ENCODE measurements around the gene PEPD.
"Not testable (repeated sequence)": the region's sequence is repeated elsewhere in the genome, so short reads cannot be mapped to it uniquely, and the experiment has no call there.

The PEPD gene

GRCh38 chr19:33498391-33499000, 23.1 kb downstream of the PEPD start:
- DNase-seq (ENCODE audit: low read depth in 2 of 2): no peak

- DNase-seq (ENCODE audit: low read depth in 2 of 2): no peak
Measured at GRCh38 chr19:33497778-33498175, 23.8 kb downstream of the PEPD start.

- DNase-seq (ENCODE audit: low read depth in 2 of 2): no peak
Measured at GRCh38 chr19:33497131-33497777, 24.3 kb downstream of the PEPD start.

- no peak for DNase-seq (ENCODE audit: low read depth in 2 of 2)
Measured at GRCh38 chr19:33496038-33496895, 25.3 kb downstream of the PEPD start.

- DNase-seq (ENCODE audit: low read depth in 2 of 2): no peak
Measured at GRCh38 chr19:33493401-33494275, 28.0 kb downstream of the PEPD start.

GRCh38 chr19:33492951-33493350, 28.6 kb downstream of the PEPD start:
- no peak for DNase-seq (ENCODE audit: low read depth in 2 of 2)

GRCh38 chr19:33492090-33492489, 29.5 kb downstream of the PEPD start:
- no peak for DNase-seq (ENCODE audit: low read depth in 2 of 2)

GRCh38 chr19:33490596-33490995, 31.0 kb downstream of the PEPD start:
- DNase-seq (ENCODE audit: low read depth in 2 of 2): not testable (repeated sequence)

- no peak for DNase-seq (ENCODE audit: low read depth in 2 of 2)
Measured at GRCh38 chr19:33490041-33490451, 31.5 kb downstream of the PEPD start.

- DNase-seq (ENCODE audit: low read depth in 2 of 2): no peak
Measured at GRCh38 chr19:33488826-33489225, 32.8 kb downstream of the PEPD start.

GRCh38 chr19:33487901-33488800, 33.4 kb downstream of the PEPD start:
- DNase-seq (ENCODE audit: low read depth in 2 of 2): no peak

- no peak for DNase-seq (ENCODE audit: low read depth in 2 of 2)
Measured at GRCh38 chr19:33486936-33487811, 34.4 kb downstream of the PEPD start.

GRCh38 chr19:33486407-33486806, 35.2 kb downstream of the PEPD start:
- no peak for DNase-seq (ENCODE audit: low read depth in 2 of 2)

GRCh38 chr19:33484226-33484774, 37.3 kb downstream of the PEPD start:
- DNase-seq (ENCODE audit: low read depth in 2 of 2): no peak

- no peak for DNase-seq (ENCODE audit: low read depth in 2 of 2)
Measured at GRCh38 chr19:33482476-33482875, 39.1 kb downstream of the PEPD start.

GRCh38 chr19:33481863-33482262, 39.7 kb downstream of the PEPD start:
- DNase-seq (ENCODE audit: low read depth in 2 of 2): no peak

- not testable (repeated sequence) for DNase-seq (ENCODE audit: low read depth in 2 of 2)
Measured at GRCh38 chr19:33479570-33479969, 42.0 kb downstream of the PEPD start.

GRCh38 chr19:33477781-33478180, 43.8 kb downstream of the PEPD start:
- no peak for DNase-seq (ENCODE audit: low read depth in 2 of 2)

GRCh38 chr19:33476151-33476707, 45.4 kb downstream of the PEPD start:
- DNase-seq (ENCODE audit: low read depth in 2 of 2): no peak
